ENCODE measurements around the gene CRB3. TPM values are rescaled to one million over a fixed set of nuclear protein-coding genes. Genes with fewer than 3 reads are reported as not detected.

The CRB3 gene
- total RNA-seq = under 1 TPM in 1 of 4 donors, not detected in 3; 0.75 TPM

GRCh38 chr19:6464070-6464873 is at the start of gene CRB3:
TSS of gene CRB3 (plus strand) at chr19:6464271. CDS start at chr19:6464702, 431 bp downstream.
- Histone ChIP-seq H3K4me3 (no peak within 1 kb of the TSS), H3K27ac (no peak within 1 kb of the TSS), H3K27me3 (peaks cover 22 to 27% (median 23%) of the 10 kb centered on the region in 3 donors), H3K36me3 (no peaks in the 10 kb centered on the region), H3K4me1 (peaks cover 0 to 4% of the 10 kb centered on the region in 2 donors), H3K9me3 (no peaks in the 10 kb centered on the region)
- no peak for DNase-seq
- intact Hi-C loops (cut with DNase I; ENCODE audit: low total_unique reads) (no loop called here), in situ Hi-C loops (cut with MboI; ENCODE audit: low sequenced_read_pairs in 4 of 4) (no loop called here)
- no peak for ATAC-seq
- TF ChIP-seq POLR2A (IDR thresholded peaks at IDR 0.05) = no peak
- no peak for TF ChIP-seq CTCF (IDR thresholded peaks at IDR 0.05 in 4 of 5, conservative IDR thresholded peaks at IDR 0.05 in 1 of 5)

- intact Hi-C loops (cut with DNase I; ENCODE audit: low total_unique reads) = no loop called here
- DNase-seq = no peak
- in situ Hi-C loops (cut with MboI; ENCODE audit: low sequenced_read_pairs in 4 of 4) = no loop called here
These were observed 49.1 kb upstream of the CRB3 start for GRCh38 chr19:6414793-6415590.

GRCh38 chr19:6415591-6416190 is 48.4 kb upstream of the CRB3 start:
- ATAC-seq (no peak), DNase-seq (no peak)

More at GRCh38 chr19:6414793-6415590, 49.1 kb upstream of the CRB3 start:
- no peak for ATAC-seq
- no peaks in the 10 kb centered on the region for H3K4me1 ChIP-seq
- no peaks in the 10 kb centered on the region for H3K9me3 ChIP-seq
- H3K27me3 ChIP-seq = no peaks in the 10 kb centered on the region
- no peak overlapping the region for H3K27ac ChIP-seq
- peaks cover 0 to 62% of the 10 kb centered on the region in 2 donors for H3K36me3 ChIP-seq
- TF ChIP-seq CTCF (IDR thresholded peaks at IDR 0.05 in 4 of 5, conservative IDR thresholded peaks at IDR 0.05 in 1 of 5) (no peak), POLR2A (IDR thresholded peaks at IDR 0.05) (no peak)
- H3K4me3 ChIP-seq = no peak overlapping the region

More at GRCh38 chr19:6415591-6416190, 48.4 kb upstream of the CRB3 start:
- H3K9me3 ChIP-seq = no peaks in the 10 kb centered on the region
- no peaks in the 10 kb centered on the region for H3K4me1 ChIP-seq
- intact Hi-C loops (cut with DNase I; ENCODE audit: low total_unique reads) (no loop called here), in situ Hi-C loops (cut with MboI; ENCODE audit: low sequenced_read_pairs in 4 of 4) (no loop called here)
- TF ChIP-seq POLR2A (IDR thresholded peaks at IDR 0.05) (no peak), CTCF (IDR thresholded peaks at IDR 0.05 in 4 of 5, conservative IDR thresholded peaks at IDR 0.05 in 1 of 5) (no peak)
- H3K27me3 ChIP-seq = no peaks in the 10 kb centered on the region
- no peak overlapping the region for H3K27ac ChIP-seq
- H3K36me3 ChIP-seq = peaks cover 0 to 69% of the 10 kb centered on the region in 2 donors
- no peak overlapping the region for H3K4me3 ChIP-seq
